Measurements from ENCODE around the gene CPNE7.

Gene CPNE7

GRCh38 chr16:89602952-89603590, 27.5 kb downstream of the CPNE7 start:
- peak overlapping the region; percentile 54 for H3K4me2 ChIP-seq (ENCODE audit: low read depth, low read length, poor library complexity, severe bottlenecking)
- no peak overlapping the region for H3K9ac ChIP-seq (ENCODE audit: low read depth, low read length, poor library complexity, severe bottlenecking)
- H3K79me2 ChIP-seq (ENCODE audit: insufficient read depth, low read length): no peaks in the 10 kb centered on the region
- H3F3A ChIP-seq (ENCODE audit: low read depth): no peaks in the 10 kb centered on the region
- no peaks in the 10 kb centered on the region for H3K9me2 ChIP-seq (replicated peaks; ENCODE audit: low read depth, low read length)
- H2AFZ ChIP-seq (ENCODE audit: low read length): 0 out of 2 replicates have a peak overlapping the region, but pooled peaks have one; percentile 24
- no peak for TF ChIP-seq EZH2phosphoT487 (IDR thresholded peaks at IDR 0.05; ENCODE audit: borderline replicate concordance)
- TF ChIP-seq, protein P1, sequence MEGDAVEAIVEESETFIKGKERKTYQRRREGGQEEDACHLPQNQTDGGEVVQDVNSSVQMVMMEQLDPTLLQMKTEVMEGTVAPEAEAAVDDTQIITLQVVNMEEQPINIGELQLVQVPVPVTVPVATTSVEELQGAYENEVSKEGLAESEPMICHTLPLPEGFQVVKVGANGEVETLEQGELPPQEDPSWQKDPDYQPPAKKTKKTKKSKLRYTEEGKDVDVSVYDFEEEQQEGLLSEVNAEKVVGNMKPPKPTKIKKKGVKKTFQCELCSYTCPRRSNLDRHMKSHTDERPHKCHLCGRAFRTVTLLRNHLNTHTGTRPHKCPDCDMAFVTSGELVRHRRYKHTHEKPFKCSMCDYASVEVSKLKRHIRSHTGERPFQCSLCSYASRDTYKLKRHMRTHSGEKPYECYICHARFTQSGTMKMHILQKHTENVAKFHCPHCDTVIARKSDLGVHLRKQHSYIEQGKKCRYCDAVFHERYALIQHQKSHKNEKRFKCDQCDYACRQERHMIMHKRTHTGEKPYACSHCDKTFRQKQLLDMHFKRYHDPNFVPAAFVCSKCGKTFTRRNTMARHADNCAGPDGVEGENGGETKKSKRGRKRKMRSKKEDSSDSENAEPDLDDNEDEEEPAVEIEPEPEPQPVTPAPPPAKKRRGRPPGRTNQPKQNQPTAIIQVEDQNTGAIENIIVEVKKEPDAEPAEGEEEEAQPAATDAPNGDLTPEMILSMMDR (conservative IDR thresholded peaks at IDR 0.05; ENCODE audit: low read length): no peak
- H3K36me3 ChIP-seq (ENCODE audit: insufficient read depth, low read length): no peaks in the 10 kb centered on the region
- H3K27me3 ChIP-seq (ENCODE audit: insufficient read depth, low read length, poor library complexity, severe bottlenecking): no peaks in the 10 kb centered on the region
- peaks cover 7% of the 10 kb centered on the region for H3K4me1 ChIP-seq (ENCODE audit: insufficient read depth, low read length, poor library complexity, severe bottlenecking)
- no peaks in the 10 kb centered on the region for H3K9me3 ChIP-seq (ENCODE audit: insufficient read depth, low read depth, low read length)
- no peaks in the 10 kb centered on the region for H4K20me1 ChIP-seq (ENCODE audit: insufficient read depth, low read length, poor library complexity, severe bottlenecking)
- peak overlapping the region; percentile 38 for H3K4me3 ChIP-seq (ENCODE audit: low read length, poor library complexity, severe bottlenecking)

- Histone ChIP-seq H3F3A (ENCODE audit: low read depth) (no peaks in the 10 kb centered on the region), H3K4me2 (ENCODE audit: low read depth, low read length, poor library complexity, severe bottlenecking) (no peak overlapping the region), H3K9me3 (ENCODE audit: insufficient read depth, low read depth, low read length) (no peaks in the 10 kb centered on the region), H4K20me1 (ENCODE audit: insufficient read depth, low read length, poor library complexity, severe bottlenecking) (no peaks in the 10 kb centered on the region), H3K9me2 (replicated peaks; ENCODE audit: low read depth, low read length) (no peaks in the 10 kb centered on the region), H2AFZ (ENCODE audit: low read length) (no peak overlapping the region), H3K79me2 (ENCODE audit: insufficient read depth, low read length) (no peaks in the 10 kb centered on the region), H3K4me3 (ENCODE audit: low read length, poor library complexity, severe bottlenecking) (no peak overlapping the region), H3K27me3 (ENCODE audit: insufficient read depth, low read length, poor library complexity, severe bottlenecking) (no peaks in the 10 kb centered on the region), H3K36me3 (ENCODE audit: insufficient read depth, low read length) (no peaks in the 10 kb centered on the region), H3K9ac (ENCODE audit: low read depth, low read length, poor library complexity, severe bottlenecking) (no peak overlapping the region), H3K4me1 (ENCODE audit: insufficient read depth, low read length, poor library complexity, severe bottlenecking) (peaks cover 7% of the 10 kb centered on the region)
- TF ChIP-seq, protein P1 (conservative IDR thresholded peaks at IDR 0.05; ENCODE audit: low read length): no peak
- TF ChIP-seq EZH2phosphoT487 (IDR thresholded peaks at IDR 0.05; ENCODE audit: borderline replicate concordance): no peak
Observed at GRCh38 chr16:89604764-89605163, 29.2 kb downstream of the CPNE7 start.

DNA sequence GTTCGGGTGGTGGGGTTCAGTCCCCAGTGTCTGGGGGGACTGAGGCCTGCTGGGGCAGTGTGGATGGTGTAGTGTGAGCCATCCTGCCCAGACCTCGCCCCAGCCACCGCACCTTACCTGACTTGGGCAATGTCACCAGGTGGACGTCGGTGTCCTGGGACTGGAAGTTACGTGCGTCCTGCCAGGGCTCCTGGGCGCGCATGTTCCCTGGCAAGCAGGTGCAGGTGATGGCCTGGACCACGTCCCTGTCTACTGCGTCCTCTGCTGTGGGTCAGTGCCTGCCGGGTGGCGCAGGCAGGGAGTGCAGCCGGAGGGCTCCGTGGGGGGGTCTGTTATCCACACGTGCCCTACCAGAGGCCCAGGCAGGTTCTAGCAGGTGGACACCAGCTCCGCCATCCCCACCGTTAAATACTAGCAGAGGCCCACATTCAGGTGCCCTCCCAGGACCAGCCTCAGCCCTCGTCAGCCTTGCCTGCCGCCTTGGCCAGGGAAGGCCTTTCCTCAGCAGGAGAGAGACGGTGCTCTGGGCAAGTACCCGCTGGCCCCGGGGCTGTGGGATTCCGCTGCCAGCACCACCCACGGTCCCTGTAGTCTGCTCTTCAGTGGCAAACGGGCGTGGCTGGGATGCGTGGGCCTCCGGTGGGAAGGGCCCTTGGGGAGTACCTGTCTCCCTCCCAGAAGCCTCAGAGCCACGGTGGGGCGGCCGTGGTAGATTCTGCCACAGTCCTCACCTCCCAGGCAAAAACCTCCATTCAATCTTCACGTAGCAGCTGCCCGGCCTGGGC, 29.8 kb downstream of the CPNE7 start:
- H3K4me2 ChIP-seq (ENCODE audit: low read depth, low read length, poor library complexity, severe bottlenecking): no peak overlapping the region
- no peaks in the 10 kb centered on the region for H3K9me3 ChIP-seq (ENCODE audit: insufficient read depth, low read depth, low read length)
- no peaks in the 10 kb centered on the region for H3K9me2 ChIP-seq (replicated peaks; ENCODE audit: low read depth, low read length)
- H3K36me3 ChIP-seq (ENCODE audit: insufficient read depth, low read length): no peaks in the 10 kb centered on the region
- no peaks in the 10 kb centered on the region for H3F3A ChIP-seq (ENCODE audit: low read depth)
- H3K27me3 ChIP-seq (ENCODE audit: insufficient read depth, low read length, poor library complexity, severe bottlenecking): no peaks in the 10 kb centered on the region
- no peak overlapping the region for H2AFZ ChIP-seq (ENCODE audit: low read length)
- no peak overlapping the region for H3K9ac ChIP-seq (ENCODE audit: low read depth, low read length, poor library complexity, severe bottlenecking)
- TF ChIP-seq EZH2phosphoT487 (IDR thresholded peaks at IDR 0.05; ENCODE audit: borderline replicate concordance): no peak
- TF ChIP-seq, protein P1 (conservative IDR thresholded peaks at IDR 0.05; ENCODE audit: low read length): no peak
- H3K4me3 ChIP-seq (ENCODE audit: low read length, poor library complexity, severe bottlenecking): no peak overlapping the region
- H4K20me1 ChIP-seq (ENCODE audit: insufficient read depth, low read length, poor library complexity, severe bottlenecking): no peaks in the 10 kb centered on the region
- no peaks in the 10 kb centered on the region for H3K79me2 ChIP-seq (ENCODE audit: insufficient read depth, low read length)
- peaks cover 7% of the 10 kb centered on the region for H3K4me1 ChIP-seq (ENCODE audit: insufficient read depth, low read length, poor library complexity, severe bottlenecking)
